Putamen (tissue), 1 donor: ENCODE data around the gene FDXR.

Source experiments
- DNase-seq: peaks from one replicate; pipeline ENCODE4 v3.0.0-alpha.2; 2016; ENCODE audit warnings: low spot score

The FDXR gene

DNA sequence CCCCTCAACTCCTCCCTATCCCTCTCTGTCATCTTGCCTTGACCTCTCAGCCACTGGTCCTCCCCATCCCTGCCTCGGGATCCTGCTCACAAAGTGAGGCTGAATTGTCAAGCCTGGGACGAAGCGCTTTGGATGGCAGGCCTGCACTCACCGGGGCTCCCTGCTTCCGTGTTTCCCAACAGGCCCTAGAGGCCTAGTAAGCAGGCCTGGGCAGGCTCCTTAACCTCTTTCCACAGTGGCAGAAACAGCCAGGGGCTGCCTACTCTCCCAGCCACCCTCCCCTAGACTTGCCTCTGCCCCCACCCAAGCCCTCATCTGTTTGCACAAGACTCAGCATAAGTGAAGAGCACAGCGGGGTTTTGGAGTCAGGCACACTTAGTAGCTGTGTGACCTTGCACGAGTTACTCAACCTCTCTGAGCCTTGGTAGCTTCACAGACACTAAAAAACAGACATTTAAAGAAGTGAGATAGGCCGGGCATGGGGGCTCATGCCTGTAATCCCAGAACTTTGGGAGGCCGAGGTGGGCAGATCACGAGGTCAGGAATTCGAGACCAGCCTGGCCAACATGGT, 25.7 kb upstream of the FDXR start:
- DNase-seq, result no peak

DNA sequence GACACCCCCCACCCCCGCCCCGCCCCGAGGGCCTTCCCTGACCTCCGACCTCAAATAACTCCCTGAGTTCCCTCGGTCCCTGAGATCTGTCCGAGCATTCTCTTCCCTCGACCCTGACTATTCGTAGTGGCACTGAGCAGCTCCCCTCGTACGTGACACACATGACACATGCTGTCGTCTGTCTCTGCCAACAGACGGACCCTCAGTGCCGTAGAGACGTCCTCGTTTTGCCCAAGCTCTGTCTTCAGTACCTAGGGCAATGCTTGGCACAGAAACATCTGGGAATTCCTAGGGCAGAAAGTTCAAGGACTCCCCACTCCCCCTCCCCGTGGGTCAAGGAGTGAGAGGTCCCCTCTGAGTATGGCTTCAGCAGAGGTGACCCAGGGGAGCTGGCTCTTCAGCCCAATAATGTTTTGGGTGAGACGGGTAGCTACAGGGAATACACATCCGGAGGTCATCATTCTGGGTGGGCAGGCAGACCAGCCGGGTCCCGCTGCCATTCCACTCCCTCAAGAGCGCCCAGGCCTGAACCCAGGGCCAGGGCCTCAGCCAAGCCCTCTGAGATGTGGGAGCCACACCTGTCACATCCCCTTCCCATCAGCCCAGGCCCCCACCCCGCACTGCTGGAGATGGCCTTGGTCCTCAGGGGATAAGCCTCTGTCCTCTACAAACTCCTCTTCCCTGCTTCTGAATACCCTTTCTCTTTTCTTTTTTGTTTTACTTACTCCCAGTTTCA, 21.3 kb upstream of the FDXR start:
- DNase-seq, result no peak

- no peak for DNase-seq
Observed at GRCh38 chr17:74892974-74893911, 20.4 kb upstream of the FDXR start, which contains the start of gene FADS6. Gene FADS6 (minus strand): TSS chr17:74893633. CDS start chr17:74893595, 38 bp downstream.

DNA sequence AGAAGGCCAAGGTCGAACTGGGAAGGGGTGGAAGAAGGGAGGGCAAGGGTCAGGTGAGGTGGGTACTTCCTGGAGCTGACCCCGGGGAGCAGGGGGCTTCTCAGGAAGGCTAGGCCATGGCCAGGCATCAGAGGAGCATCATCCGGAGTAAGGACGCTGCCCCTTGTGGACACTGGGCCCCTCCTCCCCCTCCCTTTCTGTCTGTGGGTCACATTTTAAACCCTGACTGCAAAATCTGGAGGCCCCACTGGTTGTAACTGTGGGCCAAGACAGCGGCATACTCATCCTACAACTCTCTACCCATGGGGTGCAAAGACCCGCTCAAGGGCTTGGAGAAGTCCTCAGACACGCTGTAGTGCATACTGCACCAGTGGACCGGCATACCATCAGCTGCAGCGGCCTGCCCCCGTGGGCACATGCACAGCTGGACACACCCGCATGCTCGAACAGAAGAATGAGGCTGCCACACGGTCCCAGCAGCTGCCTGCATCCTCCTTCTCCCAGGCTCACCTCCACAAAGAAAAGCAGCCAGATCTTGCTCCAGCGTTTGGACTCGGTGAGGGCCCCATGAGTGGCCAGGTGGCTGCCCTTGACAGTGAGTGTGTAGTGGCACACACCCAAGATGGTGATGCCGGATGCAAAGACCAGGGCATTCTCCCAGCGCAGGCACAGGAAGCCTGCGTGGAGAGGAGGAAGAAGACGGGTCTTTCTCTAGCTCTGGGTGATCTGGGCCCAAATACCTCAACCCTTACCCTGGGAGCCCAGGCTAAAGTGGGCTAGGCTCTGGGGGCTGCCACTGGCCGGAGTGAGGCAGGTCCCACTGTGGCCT, 19.4 kb upstream of the FDXR start:
- no peak for DNase-seq

DNA sequence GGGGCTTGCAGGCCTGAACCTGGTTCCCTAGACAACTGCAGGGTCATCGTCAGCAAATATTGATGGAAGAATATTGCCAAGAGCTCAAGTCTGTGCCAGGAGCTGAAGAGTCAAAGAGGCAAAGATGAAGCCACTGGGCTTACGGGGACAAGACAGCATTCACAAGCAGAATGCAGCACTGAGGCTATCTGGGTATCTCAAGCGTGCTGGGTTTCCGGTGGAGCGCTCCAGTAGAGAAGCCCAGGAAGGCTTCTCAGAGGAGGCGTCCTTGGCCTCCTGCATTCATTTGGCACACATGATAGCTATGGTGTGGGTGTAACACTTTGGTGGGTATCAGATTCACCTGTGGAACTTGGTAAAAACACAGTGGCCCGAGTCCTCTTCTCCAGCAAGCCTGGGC, 17.8 kb upstream of the FDXR start:
- DNase-seq, result no peak

DNA sequence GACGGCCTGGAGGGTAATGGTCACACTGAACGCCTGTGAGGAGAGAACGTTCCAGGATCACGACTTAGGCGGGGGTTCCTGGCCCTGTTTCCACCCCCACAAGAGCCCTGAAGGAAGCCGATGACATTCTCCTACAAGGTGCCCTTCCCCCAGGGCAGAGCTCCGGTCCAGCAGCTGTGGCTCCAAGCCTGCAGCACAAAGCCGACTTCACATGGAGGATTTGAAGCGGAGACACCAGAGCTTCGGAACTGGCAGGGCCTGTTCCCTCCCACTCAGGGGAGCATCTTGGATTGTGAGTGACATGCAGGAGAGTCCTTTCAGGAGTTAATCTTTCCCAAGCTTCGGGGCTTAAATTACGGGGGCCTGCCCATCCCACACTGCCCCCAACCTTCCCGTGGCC, 15.7 kb upstream of the FDXR start:
- no peak for DNase-seq

DNA sequence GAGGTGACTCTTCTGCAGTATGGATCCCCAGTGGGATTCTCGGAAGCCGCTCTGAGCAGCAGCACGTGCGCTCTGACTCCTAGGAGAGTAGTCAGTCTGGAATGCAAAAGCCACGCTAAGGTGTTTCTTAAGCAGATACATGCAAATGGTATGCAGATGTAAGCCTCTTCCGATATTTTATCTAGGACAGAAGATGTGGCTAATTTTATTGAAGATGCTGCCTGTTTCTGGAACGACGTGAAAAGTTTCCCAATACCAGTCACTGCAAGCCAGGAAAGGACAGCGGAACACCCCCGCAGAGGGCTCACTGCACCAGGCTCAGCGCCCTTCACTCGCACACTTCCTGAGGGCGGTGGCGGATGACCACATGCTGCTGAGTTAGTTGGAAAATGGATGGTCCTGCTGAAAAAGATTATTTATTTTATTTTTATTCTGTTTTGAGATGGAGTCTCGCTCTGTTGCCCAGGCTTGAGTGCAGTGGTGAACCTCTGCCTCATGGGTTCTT, 10.5 kb upstream of the FDXR start:
- DNase-seq, result no peak

DNA sequence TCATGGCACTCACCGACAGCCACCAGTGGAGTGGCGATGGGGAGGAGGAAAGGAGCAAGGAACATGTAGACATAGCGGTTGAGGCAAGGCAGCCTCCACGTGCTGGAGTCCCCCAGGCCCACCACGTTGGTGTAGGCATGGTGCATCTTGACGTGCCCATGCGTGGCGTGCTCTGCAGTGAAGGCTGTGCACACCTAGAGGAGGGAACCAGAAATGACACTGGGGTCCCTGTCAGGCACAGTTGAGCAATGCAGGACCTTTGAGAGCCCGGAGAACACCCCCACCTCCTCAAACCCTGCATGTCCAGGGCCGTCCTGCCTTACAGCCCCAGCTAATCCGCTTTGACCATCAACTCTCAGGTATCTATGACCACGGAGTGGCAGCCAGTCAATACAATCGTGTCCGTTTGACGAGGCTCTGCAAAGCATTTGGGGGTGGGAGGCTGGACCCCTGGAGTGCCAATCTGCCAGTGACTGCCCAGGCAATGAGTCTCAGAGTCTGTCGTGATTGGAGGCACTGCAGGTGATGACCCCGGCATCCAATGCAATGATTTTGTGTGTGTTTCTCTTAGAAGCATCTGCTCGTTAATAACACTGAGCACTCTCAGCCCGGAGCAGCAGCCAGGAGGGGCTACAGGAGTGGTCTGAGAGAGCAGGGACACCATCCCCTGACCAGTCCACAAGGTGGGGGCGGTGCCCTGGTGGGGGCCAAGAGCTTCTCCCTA, 9.9 kb upstream of the FDXR start:
- no peak for DNase-seq

DNA sequence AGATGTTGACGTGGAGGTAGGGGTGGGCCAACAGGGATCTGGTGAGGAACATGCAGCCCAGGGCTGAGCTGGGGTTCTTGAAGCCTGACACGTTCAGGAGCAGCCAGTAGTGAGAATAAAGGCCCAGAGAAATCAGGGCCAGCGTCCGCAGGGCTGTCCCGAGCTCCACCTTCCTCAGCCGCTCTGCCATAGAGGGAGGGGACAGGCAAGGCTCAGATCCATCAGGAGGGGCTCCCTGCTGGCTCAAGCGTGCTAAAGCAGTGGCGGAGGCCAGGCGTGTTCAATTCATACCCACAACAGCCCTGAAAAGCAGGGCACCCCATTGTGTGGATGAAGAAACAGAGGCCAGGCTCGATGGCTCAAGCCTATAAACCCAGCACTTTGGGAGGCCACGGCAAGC, 8.3 kb upstream of the FDXR start:
- DNase-seq, result no peak

GRCh38 chr17:74879308-74879707, 6.5 kb upstream of the FDXR start:
- DNase-seq, result no peak

DNA sequence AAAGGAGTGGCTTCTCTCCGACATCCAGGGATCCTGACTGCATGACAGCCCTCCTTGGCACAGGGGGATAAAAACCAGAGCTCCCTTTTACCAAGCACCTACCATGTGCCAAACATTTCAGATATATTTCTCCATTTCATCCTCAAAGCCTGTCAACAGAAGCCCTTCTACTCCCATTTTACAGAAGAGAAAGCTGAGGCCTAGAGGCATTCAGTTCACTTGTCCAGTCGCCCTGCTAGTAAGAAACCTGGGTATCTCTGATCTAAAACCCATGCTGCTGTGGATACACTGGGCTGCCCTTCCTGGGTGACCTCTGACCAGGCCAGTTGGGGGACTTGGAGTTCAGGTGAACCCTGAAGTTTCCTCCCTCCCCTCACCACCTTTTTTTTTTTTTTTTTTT, 5.9 kb upstream of the FDXR start:
- DNase-seq, result no peak

GRCh38 chr17:74877592-74878548, 5.1 kb upstream of the FDXR start:
- no peak for DNase-seq

DNA sequence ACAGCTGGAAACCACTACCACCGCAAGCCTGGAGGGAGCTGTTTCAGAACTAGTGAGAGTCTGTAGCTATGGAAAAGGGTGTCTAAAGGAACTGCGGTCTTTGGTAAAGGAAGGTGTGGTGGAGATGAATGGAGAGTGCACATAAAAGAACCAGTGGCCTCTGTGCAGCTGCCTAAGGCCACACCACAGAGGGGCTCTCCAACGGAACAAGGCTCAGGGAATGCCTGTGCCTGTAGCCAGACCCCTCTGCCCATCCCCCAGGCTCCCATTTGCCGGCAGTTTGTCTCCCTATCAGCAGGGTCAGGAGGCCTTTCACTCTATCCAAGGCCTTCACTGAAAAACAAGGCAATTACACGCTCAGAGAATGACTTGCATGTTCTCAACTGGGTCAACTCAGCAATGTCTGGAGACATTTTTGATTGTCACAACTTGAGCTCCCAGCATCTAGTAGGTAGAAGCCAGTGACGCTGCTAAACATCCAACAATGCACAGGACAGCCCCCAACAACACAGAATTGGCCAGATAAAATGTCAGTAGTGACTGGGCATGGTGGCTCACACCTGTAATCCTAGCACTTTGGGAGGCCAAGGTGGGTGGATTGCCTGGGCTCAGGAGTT, 3.3 kb upstream of the FDXR start:
- no peak for DNase-seq

- no peak for DNase-seq
Observed at GRCh38 chr17:74875155-74875976, 2.6 kb upstream of the FDXR start.

DNA sequence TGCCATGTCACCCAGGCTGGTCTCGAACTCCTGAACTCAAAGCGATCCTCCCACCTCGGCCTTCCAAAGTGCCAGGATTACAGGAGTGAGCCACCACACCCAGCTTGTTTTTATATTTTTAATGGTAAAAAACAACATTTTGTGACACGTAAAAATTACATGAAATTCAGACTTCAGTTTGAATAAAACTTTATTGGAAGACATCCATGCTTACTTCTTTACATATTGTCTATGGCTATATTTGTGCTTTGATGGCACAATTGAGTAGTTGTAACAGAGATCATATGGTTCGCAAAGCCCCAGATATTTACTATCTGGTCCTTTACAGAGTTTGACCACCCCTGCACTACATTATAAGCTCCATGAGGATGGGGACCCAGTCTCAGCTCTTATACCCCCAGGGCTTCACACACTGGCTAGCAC, 1.8 kb upstream of the FDXR start:
- DNase-seq, result no peak

DNA sequence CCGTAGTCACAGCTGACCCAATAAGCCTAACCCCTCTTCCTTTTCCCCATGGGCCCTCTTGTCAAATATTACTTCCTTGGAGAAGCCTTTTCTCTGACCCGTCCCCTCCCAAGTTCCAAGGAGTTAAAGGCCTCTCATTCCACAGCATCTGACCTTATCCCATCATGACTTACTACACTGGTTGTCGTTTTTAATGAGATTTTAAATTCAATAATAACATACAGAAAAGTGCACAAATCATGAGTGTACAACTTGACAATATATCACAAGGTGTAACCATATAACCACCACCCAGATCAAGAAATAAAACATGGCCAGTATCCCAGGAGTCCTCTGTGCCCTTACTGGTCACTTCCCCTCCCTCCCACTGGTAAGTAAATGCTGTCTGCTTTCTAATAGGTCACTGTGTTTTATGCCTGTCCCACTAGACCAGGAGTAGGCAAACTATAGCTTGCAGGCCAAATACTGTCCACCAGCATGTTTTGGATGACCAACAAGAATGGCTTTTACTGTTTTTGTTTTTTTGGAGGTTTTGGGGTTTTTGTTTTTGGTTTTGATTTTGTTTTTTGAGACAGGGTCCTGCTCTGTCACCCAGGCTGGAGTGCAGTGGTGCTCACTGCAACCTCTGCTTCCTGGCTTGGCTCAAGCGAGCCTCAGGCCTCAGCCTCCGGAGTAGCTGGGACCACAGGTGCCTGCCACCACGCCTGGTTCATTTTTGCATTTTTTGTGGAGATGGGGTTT, 1.2 kb upstream of the FDXR start:
- DNase-seq, result no peak

DNA sequence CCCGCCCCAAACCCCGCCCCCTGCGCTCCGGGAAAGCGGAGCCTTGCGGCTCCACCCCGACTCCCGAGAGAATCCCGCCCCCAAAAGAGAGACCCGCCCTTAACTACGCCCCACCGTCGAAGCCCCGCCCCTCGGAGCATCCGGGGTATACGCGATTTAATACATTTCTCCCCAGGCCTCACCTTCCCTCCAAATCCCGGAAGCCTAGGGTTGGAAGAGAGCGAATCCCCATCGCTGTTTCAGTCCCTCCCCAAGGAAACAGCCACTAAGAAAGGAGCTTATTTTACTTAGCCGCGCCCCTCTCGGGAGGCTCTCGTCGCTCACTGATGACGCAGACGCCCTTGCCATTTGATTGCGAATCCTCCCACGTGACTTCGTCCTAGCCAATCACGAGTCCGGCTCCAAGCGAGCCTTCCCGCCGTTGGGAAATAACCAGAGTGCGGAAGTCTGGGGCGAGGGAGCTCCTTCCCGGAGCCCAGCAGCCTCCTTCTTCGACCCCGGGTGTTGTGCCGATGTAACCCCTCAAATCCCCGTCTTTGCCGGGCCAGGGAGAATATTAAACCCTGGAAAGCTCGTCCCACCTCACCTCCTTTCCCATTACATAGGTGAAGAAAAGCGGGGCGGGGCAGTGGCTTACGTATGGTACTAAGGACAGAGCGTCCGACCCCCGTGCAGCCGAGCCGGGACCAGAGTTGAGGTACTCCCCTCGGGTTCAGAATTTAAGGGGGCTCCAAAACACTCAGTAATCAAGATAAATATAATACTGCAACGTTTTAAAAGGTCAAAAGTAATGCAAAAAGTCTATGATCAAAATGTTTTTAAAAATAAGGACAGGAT, 461 bp upstream of the FDXR start:
- DNase-seq, result peak; percentile 100
